Measurements from ENCODE around the gene NFYB.
A peak's percentile ranks its signal among the peaks of the same experiment; 100 is the strongest.

NFYB gene

GRCh38 chr12:104143918-104144317 is 5.9 kb upstream of the NFYB start:
- H3K4me3 ChIP-seq (ENCODE audit: low read depth, low read length) = no peak overlapping the region
- no peak for DNase-seq (ENCODE audit: low read depth, low spot score)
- in situ Hi-C loops (cut with HindIII; ENCODE audit: low sequenced_read_pairs) = no loop called here
- no peak for TF ChIP-seq CTCF (IDR thresholded peaks at IDR 0.05; ENCODE audit: low read depth, low read length)

GRCh38 chr12:104143002-104143401 is 5.0 kb upstream of the NFYB start:
- in situ Hi-C loops (cut with HindIII; ENCODE audit: low sequenced_read_pairs) = no loop called here
- no peak overlapping the region for H3K4me3 ChIP-seq (ENCODE audit: low read depth, low read length)
- no peak for TF ChIP-seq CTCF (IDR thresholded peaks at IDR 0.05; ENCODE audit: low read depth, low read length)
- DNase-seq (ENCODE audit: low read depth, low spot score) = no peak

- DNase-seq (ENCODE audit: low read depth, low spot score) = no peak
- no peak overlapping the region for H3K4me3 ChIP-seq (ENCODE audit: low read depth, low read length)
- no peak for TF ChIP-seq CTCF (IDR thresholded peaks at IDR 0.05; ENCODE audit: low read depth, low read length)
- in situ Hi-C loops (cut with HindIII; ENCODE audit: low sequenced_read_pairs) = no loop called here
Measured at GRCh38 chr12:104142543-104142942, 4.5 kb upstream of the NFYB start.

- no peak for TF ChIP-seq CTCF (IDR thresholded peaks at IDR 0.05; ENCODE audit: low read depth, low read length)
- no peak for DNase-seq (ENCODE audit: low read depth, low spot score)
- H3K4me3 ChIP-seq (ENCODE audit: low read depth, low read length) = no peak overlapping the region
- in situ Hi-C loops (cut with HindIII; ENCODE audit: low sequenced_read_pairs) = no loop called here
Measured at GRCh38 chr12:104138797-104139152, 765 bp upstream of the NFYB start.

GRCh38 chr12:104137001-104137901 is 759 bp downstream of the NFYB start:
- DNase-seq (ENCODE audit: low read depth, low spot score) = peak; percentile 62
- TF ChIP-seq CTCF (IDR thresholded peaks at IDR 0.05; ENCODE audit: low read depth, low read length) = no peak
- in situ Hi-C loops (cut with HindIII; ENCODE audit: low sequenced_read_pairs) = no loop called here
- peak overlapping the region; percentile 59 for H3K4me3 ChIP-seq (ENCODE audit: low read depth, low read length)

GRCh38 chr12:104136577-104136976 is 1.4 kb downstream of the NFYB start:
- peak overlapping the region; percentile 59 for H3K4me3 ChIP-seq (ENCODE audit: low read depth, low read length)
- peak; percentile 32 for DNase-seq (ENCODE audit: low read depth, low spot score)
- in situ Hi-C loops (cut with HindIII; ENCODE audit: low sequenced_read_pairs) = no loop called here
- TF ChIP-seq CTCF (IDR thresholded peaks at IDR 0.05; ENCODE audit: low read depth, low read length) = no peak
